ENCODE results near the gene PUSL1. TPM values are rescaled to one million over a fixed set of nuclear protein-coding genes. Genes with fewer than 3 reads are reported as not detected.

PUSL1 gene
- total RNA-seq, 1 experiment from 2014 or later: 38.0 TPM

DNA sequence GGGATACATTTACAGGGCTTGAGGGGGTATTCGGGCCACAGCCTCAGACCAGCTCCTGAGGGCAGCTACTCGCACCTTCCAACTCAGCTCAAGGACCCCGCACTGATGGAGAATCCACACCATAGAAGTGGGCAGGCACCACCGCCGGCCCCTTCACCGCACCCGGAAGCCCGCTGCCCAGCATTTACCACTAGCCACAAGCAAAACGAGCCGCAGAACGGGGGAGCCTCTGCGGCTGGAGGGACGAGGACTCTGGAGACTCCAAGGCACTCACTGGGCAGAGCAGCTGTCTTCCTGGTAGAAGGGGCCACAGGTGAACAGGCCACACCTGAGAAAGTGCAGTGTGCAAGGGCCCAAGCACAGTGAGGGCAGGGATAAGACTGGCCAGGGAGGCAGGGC lies 40.1 kb upstream of the PUSL1 start:
- Histone ChIP-seq H3K27ac (ENCODE audit: insufficient read length, low read depth, low read length) (no peak overlapping the region), H3K79me1 (ENCODE audit: insufficient read depth, low read depth, low read length, poor library complexity, severe bottlenecking) (peaks cover 21% of the 10 kb centered on the region), H3K23me2 (ENCODE audit: insufficient read length, low read depth, low read length, poor library complexity, severe bottlenecking) (peaks cover 8% of the 10 kb centered on the region), H2BK20ac (ENCODE audit: low read depth, low read length, poor library complexity, severe bottlenecking) (no peak overlapping the region), H3K9ac (ENCODE audit: extremely low read depth, insufficient read length, low read length) (no peak overlapping the region), H4K5ac (ENCODE audit: insufficient read length, low read depth, low read length) (no peak overlapping the region), H2BK120ac (ENCODE audit: low read depth, low read length, poor library complexity, severe bottlenecking) (no peak overlapping the region), H3K14ac (ENCODE audit: insufficient read depth, low read length) (no peak overlapping the region), H3K4me1 (ENCODE audit: insufficient read depth, low read length) (peaks cover 5% of the 10 kb centered on the region; the same call in 1 of the 2 replicates), H3K23ac (ENCODE audit: insufficient read length, low read depth, low read length) (no peak overlapping the region), H4K20me1 (ENCODE audit: control insufficient read depth, insufficient read depth, insufficient read length) (peaks cover 2% of the 10 kb centered on the region), H3K4ac (ENCODE audit: low read depth, low read length) (no peak overlapping the region), H3T11ph (ENCODE audit: low read length) (no peak overlapping the region), H4K91ac (ENCODE audit: insufficient read length, low read depth, low read length) (no peak overlapping the region), H2AFZ (ENCODE audit: low read length) (no peak overlapping the region), H4K8ac (replicated peaks; ENCODE audit: insufficient read length, low read depth, low read length) (no peak overlapping the region), H3K79me2 (ENCODE audit: insufficient read depth, low read length) (peaks cover 25% of the 10 kb centered on the region; the same call in 1 of the 2 replicates), H3K56ac (ENCODE audit: insufficient read length, low read depth, low read length) (no peak overlapping the region), H2AK5ac (ENCODE audit: insufficient read length, low read length) (no peak overlapping the region), H2BK5ac (ENCODE audit: insufficient read length, low read length) (no peak overlapping the region), H3K18ac (ENCODE audit: insufficient read length, low read depth, low read length) (no peak overlapping the region), H3K4me2 (ENCODE audit: insufficient read depth, insufficient read length, low read length) (no peak overlapping the region), H2BK15ac (ENCODE audit: low read depth, low read length) (no peak overlapping the region), H2BK12ac (ENCODE audit: insufficient read length, low read depth, low read length) (no peak overlapping the region), H3K9me3 (ENCODE audit: control insufficient read depth, low read depth, low read length) (no peaks in the 10 kb centered on the region), H3K27me3 (ENCODE audit: insufficient read depth, low read length) (no peaks in the 10 kb centered on the region)
- H3K36me3 Mint-ChIP-seq (ENCODE audit: insufficient read depth in 1 of 3, low read depth in 3 of 3): peaks cover 35 to 58% (median 58%) of the 10 kb centered on the region in 3 experiments; a peak in 6 of 7 replicates
- no peak overlapping the region for H3K27ac Mint-ChIP-seq
- DNase-seq: no peak
- peaks cover 24 to 28% of the 10 kb centered on the region in 2 experiments for H3K4me1 Mint-ChIP-seq
- TF ChIP-seq, protein P1, sequence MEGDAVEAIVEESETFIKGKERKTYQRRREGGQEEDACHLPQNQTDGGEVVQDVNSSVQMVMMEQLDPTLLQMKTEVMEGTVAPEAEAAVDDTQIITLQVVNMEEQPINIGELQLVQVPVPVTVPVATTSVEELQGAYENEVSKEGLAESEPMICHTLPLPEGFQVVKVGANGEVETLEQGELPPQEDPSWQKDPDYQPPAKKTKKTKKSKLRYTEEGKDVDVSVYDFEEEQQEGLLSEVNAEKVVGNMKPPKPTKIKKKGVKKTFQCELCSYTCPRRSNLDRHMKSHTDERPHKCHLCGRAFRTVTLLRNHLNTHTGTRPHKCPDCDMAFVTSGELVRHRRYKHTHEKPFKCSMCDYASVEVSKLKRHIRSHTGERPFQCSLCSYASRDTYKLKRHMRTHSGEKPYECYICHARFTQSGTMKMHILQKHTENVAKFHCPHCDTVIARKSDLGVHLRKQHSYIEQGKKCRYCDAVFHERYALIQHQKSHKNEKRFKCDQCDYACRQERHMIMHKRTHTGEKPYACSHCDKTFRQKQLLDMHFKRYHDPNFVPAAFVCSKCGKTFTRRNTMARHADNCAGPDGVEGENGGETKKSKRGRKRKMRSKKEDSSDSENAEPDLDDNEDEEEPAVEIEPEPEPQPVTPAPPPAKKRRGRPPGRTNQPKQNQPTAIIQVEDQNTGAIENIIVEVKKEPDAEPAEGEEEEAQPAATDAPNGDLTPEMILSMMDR (conservative IDR thresholded peaks at IDR 0.05): no peak
- no CpG with 5 or more reads among the region's 13 CpGs for WGBS (ENCODE audit: extremely low coverage, insufficient read length, low lambda C conversion rate)
- no peaks in the 10 kb centered on the region for H3K27me3 Mint-ChIP-seq (ENCODE audit: low read depth)
- no peak overlapping the region for H3K4me3 Mint-ChIP-seq
- H3K9me3 Mint-ChIP-seq: no peaks in the 10 kb centered on the region; a peak in 1 of 5 replicates

Measured in H9 (cell line).